Hindlimb muscle (tissue), 1 donor: ENCODE measurements around the gene MSRB1. TPM values are rescaled to one million over a fixed set of nuclear protein-coding genes. Genes with fewer than 3 reads are reported as not detected.

ENCODE experiments used
- DNase-seq: peaks from one replicate; pipeline ENCODE4 v3.0.0-alpha.2; 2013
- polyA plus RNA-seq: library from polyadenylated mRNA; unstranded; fragments of 120-200 nt; gene quantifications from one replicate; pipeline ENCODE4 v1.2.1, GENCODE V29; 2013; ENCODE audit not compliant: insufficient read length

The MSRB1 gene
- polyA plus RNA-seq, 1 donor = 39.0 TPM

GRCh38 chr16:1895949-1896675 is 46.9 kb downstream of the MSRB1 start:
- no peak for DNase-seq

DNA sequence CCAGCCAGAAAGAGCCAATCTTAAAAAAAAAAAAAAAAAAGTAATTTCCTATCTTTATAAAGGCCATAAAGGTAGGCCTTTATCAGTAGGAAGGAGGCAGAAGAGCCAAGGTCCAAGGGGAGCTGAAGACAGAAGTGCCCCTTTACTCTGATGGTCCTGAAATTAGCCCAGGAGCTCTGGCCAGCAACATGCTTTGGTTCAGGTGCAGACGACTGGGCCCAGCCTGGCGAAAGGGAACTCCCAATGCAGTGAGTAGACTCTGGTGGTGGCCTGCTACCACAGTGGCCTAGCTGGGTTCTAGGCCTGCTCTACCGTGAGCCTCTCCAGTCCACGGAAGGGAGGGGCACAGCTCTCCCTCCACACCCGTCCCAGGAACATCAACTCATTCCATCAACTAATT is 47.9 kb downstream of the MSRB1 start:
- DNase-seq = no peak

GRCh38 chr16:1890708-1891050 is 52.3 kb downstream of the MSRB1 start:
- DNase-seq = no peak

DNA sequence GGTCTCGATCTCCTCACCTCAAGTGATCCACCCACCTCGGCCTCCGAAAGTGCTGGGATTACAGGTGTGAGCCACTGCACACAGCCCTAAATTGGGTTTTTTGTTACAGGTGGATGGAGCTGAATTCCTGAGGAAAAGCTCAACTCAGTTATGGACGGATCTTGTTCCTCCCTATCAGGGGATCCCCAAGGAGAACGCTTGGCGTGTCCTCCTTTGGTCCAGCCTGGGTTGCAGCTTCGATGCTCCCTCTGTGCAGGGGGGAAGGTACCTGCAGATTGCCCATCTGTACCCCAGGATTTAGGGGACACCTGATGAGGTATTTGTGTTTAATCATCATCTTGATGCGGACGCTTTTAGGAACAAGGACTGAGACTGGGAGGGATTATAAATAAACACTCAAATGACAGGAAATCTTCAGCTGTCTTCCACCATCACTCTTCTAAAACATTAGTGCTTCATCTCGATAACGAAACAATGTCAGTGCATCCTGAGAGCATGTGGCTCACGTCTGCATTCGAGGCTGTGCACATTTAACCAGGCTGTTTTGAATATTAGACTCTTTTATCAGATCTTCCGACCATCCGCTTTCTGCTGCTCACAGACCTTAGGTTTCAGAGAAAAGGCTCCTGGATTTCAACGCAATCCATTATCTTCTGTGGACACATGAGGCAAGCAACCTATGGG is 52.8 kb downstream of the MSRB1 start:
- DNase-seq = no peak

Other genes starting within 250 kb of the MSRB1 start
- 55.3 TPM for gene MAPK8IP3, start 237.0 kb downstream of the MSRB1 start, polyA plus RNA-seq
- 22.8 TPM for gene NME3, start 171.7 kb downstream of the MSRB1 start, polyA plus RNA-seq
- gene EME2, start 170.4 kb downstream of the MSRB1 start, polyA plus RNA-seq = 7.2 TPM
- gene MRPS34, start 170.1 kb downstream of the MSRB1 start, polyA plus RNA-seq = 45.8 TPM
- gene SPSB3, start 160.6 kb downstream of the MSRB1 start, polyA plus RNA-seq = 30.5 TPM
- 48.7 TPM for gene NUBP2, start 160.2 kb downstream of the MSRB1 start, polyA plus RNA-seq
- gene IGFALS, start 149.5 kb downstream of the MSRB1 start, polyA plus RNA-seq = 0.52 TPM
- gene HAGH, start 116.4 kb downstream of the MSRB1 start, polyA plus RNA-seq = 44.7 TPM
- 21.2 TPM for gene FAHD1, start 116.0 kb downstream of the MSRB1 start, polyA plus RNA-seq
- 0.26 TPM for gene MEIOB, start 71.0 kb downstream of the MSRB1 start, polyA plus RNA-seq
- 0.21 TPM for gene HS3ST6, start 24.8 kb downstream of the MSRB1 start, polyA plus RNA-seq
- 72.5 TPM for gene RPL3L, start 11.5 kb upstream of the MSRB1 start, polyA plus RNA-seq
- gene NDUFB10, start 16.3 kb upstream of the MSRB1 start, polyA plus RNA-seq = 145 TPM
- 3,719 TPM for gene RPS2, start 21.6 kb upstream of the MSRB1 start, polyA plus RNA-seq
- not detected for gene RNF151, start 23.7 kb upstream of the MSRB1 start, polyA plus RNA-seq
- gene TBL3, start 28.9 kb upstream of the MSRB1 start, polyA plus RNA-seq = 34.3 TPM
- gene NOXO1, start 38.3 kb upstream of the MSRB1 start, polyA plus RNA-seq = 1.3 TPM
- gene GFER, start 41.0 kb upstream of the MSRB1 start, polyA plus RNA-seq = 20.2 TPM
- 2.1 TPM for gene SYNGR3, start 46.8 kb upstream of the MSRB1 start, polyA plus RNA-seq
- gene ZNF598, start 66.6 kb upstream of the MSRB1 start, polyA plus RNA-seq = 32.1 TPM
- 0.72 TPM for gene NPW, start 76.6 kb upstream of the MSRB1 start, polyA plus RNA-seq
- 47.8 TPM for gene NHERF2, start 83.7 kb upstream of the MSRB1 start, polyA plus RNA-seq
- gene NTHL1, start 104.6 kb upstream of the MSRB1 start, polyA plus RNA-seq = 13.5 TPM
- 92.4 TPM for gene TSC2, start 104.8 kb upstream of the MSRB1 start, polyA plus RNA-seq
- 181 TPM for gene PKD1, start 192.7 kb upstream of the MSRB1 start, polyA plus RNA-seq
- gene RAB26, start 205.4 kb upstream of the MSRB1 start, polyA plus RNA-seq = 0.92 TPM
- 46.7 TPM for gene TRAF7, start 212.6 kb upstream of the MSRB1 start, polyA plus RNA-seq